Activated CD4-positive, alpha-beta T cell treated with anti-CD3 and anti-CD28 coated beads, Interleukin-10, Interleukin-2, amounts not matched to agents 100 ng/mL and 50 ng/mL, durations not matched to agents 16 hours and 8 hours (primary cell): ENCODE measurements around the gene DGKD.
A peak's percentile ranks its signal among the peaks of the same experiment; 100 is the strongest.

Source experiments
- DNase-seq: peaks from one replicate; pipeline ENCODE4 v3.0.0-alpha.2; 2020

Gene DGKD

GRCh38 chr2:233519787-233520611 is 165.7 kb downstream of the DGKD start:
- peak; percentile 6 for DNase-seq
